ENCODE data around the gene GLRX3.

- TF ChIP-seq, protein P1, sequence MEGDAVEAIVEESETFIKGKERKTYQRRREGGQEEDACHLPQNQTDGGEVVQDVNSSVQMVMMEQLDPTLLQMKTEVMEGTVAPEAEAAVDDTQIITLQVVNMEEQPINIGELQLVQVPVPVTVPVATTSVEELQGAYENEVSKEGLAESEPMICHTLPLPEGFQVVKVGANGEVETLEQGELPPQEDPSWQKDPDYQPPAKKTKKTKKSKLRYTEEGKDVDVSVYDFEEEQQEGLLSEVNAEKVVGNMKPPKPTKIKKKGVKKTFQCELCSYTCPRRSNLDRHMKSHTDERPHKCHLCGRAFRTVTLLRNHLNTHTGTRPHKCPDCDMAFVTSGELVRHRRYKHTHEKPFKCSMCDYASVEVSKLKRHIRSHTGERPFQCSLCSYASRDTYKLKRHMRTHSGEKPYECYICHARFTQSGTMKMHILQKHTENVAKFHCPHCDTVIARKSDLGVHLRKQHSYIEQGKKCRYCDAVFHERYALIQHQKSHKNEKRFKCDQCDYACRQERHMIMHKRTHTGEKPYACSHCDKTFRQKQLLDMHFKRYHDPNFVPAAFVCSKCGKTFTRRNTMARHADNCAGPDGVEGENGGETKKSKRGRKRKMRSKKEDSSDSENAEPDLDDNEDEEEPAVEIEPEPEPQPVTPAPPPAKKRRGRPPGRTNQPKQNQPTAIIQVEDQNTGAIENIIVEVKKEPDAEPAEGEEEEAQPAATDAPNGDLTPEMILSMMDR (IDR thresholded peaks at IDR 0.05): no peak
- TF ChIP-seq POLR2A (IDR thresholded peaks at IDR 0.05): no peak
Observed at GRCh38 chr10:130161331-130161730, 25.1 kb downstream of the GLRX3 start.

Measured in uterus (tissue), 2 donors.